Retinal pigment epithelial cell (primary cell): ENCODE measurements around the gene NBEA.
"Not testable (repeated sequence)": the region's sequence is repeated elsewhere in the genome, so short reads cannot be mapped to it uniquely, and the experiment has no call there.

Experiments used
- DNase-seq: peaks from one replicate; pipeline ENCODE4 v3.0.0-alpha.2; 2010; ENCODE audit warnings: low read depth
- H3K4me3 ChIP-seq: 2 replicates; pipeline ENCODE4 v1.5.1; 2011; ENCODE audit warnings: mild to moderate bottlenecking, low read length, control low read depth, moderate library complexity
- TF ChIP-seq, protein P1 (sequence below): conservative IDR thresholded peaks from 2 replicates; pipeline ENCODE4 v1.5.1; 2011; ENCODE audit warnings: low read depth, low read length, control low read depth, inconsistent platforms

The NBEA gene

DNA sequence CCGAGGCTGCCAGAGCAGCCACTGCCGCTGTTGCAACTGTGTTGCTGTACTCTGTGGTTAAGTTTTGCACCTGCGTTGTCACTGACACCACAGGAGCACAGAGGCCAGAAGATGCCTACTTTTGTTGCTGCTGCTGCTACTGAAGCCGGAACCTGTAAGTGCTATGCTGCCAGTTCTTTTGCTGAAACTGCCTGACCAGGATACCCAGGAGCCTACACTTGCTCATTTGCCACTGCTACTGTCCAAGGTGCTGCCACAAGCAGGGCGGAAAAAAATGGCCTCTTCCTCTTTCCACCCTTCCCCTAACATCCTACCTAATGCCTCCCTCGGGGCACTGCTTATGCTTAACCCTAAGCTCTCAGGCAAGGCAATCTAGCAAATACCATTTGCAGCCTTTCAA lies 29.0 kb upstream of the NBEA start:
- DNase-seq = peak; percentile 14
- TF ChIP-seq, protein P1, sequence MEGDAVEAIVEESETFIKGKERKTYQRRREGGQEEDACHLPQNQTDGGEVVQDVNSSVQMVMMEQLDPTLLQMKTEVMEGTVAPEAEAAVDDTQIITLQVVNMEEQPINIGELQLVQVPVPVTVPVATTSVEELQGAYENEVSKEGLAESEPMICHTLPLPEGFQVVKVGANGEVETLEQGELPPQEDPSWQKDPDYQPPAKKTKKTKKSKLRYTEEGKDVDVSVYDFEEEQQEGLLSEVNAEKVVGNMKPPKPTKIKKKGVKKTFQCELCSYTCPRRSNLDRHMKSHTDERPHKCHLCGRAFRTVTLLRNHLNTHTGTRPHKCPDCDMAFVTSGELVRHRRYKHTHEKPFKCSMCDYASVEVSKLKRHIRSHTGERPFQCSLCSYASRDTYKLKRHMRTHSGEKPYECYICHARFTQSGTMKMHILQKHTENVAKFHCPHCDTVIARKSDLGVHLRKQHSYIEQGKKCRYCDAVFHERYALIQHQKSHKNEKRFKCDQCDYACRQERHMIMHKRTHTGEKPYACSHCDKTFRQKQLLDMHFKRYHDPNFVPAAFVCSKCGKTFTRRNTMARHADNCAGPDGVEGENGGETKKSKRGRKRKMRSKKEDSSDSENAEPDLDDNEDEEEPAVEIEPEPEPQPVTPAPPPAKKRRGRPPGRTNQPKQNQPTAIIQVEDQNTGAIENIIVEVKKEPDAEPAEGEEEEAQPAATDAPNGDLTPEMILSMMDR = no peak

DNA sequence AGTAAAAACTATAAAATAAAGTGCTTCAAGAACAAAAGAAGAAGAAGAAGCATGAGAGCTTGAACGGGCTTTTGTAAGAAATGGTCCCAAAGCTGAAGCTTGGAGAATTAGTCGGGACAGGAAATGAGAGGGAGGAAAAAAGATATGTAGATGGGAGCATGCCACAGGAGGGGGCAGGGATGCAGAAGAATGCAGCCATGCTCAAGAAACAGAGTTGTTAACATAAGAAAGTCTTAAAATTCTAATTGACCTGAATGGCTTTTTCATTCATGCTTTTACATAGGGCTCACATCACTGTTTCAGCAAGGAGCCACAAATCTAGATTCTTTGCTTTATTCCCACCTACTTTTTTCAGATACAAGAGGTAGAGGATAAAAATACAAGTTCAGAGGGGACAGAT lies 27.7 kb upstream of the NBEA start:
- TF ChIP-seq, protein P1 = no peak
- no peak for DNase-seq

More for the DNA sequence above, 29.0 kb upstream of the NBEA start:
- H3K4me3 ChIP-seq = no peak overlapping the region

DNA sequence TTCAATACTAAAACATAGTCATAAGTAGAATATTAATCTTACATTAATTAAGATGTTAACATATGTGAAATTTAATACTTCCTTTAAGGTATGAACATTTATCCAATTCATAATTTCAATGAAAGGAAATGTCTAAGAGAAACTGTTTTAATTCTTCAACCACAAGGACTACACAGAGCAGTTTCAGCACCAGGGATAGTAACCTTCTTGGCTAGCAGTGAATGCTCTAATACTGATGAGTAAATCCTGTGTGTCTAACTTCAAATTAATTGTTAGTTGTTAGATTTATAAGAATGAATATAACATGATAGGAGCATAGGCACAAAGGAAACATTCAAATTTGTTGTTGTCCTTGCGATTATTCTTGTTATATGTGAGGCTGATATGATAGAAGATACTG lies 15.6 kb upstream of the NBEA start:
- TF ChIP-seq, protein P1 = no peak
- no peak overlapping the region for H3K4me3 ChIP-seq
- no peak for DNase-seq

More for the DNA sequence above, 27.7 kb upstream of the NBEA start:
- no peak overlapping the region for H3K4me3 ChIP-seq

DNA sequence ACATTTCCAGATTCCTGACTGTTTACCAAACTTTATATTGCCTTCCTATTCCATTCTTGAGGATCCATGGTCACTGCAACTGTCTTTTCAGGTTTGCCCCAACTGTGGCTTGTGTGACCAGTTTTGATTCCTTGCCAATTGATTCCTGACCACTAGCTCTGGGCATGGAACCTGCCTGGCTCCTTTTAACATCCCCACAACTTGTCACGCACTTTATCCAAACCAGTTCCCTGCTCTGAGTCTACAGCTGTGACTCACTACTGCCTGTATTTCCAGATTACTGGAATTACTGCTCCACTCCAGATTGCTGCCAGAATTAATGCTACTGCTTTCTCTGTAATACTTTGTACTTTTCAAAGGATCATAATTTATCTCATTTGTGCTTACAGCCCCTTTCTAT lies 13.4 kb upstream of the NBEA start:
- DNase-seq, H3K4me3 ChIP-seq: not testable (repeated sequence)

DNA sequence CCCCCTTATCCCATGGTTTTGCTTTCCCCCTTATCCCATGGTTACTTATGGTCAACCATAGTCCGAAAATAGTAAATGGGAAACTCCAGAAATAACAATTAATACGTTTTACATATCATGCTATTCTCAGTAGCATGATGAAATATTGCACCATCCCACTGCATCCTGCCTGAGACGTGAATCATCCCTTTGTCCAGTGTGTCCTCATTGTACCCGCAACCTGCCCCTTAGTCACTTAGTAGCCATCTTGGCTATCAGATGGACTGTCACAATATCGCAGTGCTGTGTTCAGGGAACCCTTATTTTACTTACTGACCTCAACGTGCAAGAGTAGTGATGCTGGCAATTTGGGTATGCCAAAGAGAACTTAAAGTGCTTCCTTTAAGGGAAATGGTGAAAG lies 10.5 kb upstream of the NBEA start:
- TF ChIP-seq, protein P1 = no peak
- H3K4me3 ChIP-seq = no peak overlapping the region
- no peak for DNase-seq

DNA sequence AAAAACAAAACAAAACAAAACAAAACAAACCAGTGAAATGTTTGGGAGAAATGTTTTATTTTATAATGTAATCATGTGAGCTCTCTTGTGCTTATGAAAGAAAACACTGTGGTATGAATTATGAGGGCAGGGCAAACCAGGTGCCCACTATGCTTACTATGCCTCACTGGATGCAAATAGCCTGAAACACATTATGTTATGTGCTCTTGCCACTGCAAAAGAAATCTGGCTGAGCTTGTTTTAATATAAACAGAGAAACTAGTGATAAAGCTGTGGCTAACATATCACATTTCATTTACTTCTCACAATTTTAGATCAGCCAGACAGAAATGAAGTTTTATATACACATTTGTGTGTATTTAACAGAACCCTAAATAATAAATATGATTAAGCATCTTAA lies 8.7 kb upstream of the NBEA start:
- DNase-seq = no peak
- TF ChIP-seq, protein P1 = no peak
- no peak overlapping the region for H3K4me3 ChIP-seq

DNA sequence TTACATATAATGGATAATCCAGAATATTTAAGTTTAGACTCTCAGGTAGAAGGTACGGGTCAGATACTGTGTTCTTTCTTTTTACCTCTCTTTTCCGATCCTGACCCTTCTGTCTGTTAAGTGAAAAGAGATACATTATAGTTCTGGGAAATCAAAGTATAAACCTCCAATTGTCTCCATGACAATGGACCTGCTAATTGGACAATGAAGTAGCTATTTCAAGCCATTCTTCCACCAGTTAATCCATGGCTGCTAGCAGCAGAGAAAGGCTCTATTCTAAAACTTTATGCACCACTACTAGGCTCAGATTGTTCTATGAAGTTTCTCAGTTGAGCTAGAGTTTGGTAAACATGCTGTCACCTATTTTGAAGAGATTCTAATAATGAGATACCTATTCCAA lies 8.3 kb upstream of the NBEA start:
- TF ChIP-seq, protein P1 = no peak
- no peak overlapping the region for H3K4me3 ChIP-seq
- DNase-seq = no peak

DNA sequence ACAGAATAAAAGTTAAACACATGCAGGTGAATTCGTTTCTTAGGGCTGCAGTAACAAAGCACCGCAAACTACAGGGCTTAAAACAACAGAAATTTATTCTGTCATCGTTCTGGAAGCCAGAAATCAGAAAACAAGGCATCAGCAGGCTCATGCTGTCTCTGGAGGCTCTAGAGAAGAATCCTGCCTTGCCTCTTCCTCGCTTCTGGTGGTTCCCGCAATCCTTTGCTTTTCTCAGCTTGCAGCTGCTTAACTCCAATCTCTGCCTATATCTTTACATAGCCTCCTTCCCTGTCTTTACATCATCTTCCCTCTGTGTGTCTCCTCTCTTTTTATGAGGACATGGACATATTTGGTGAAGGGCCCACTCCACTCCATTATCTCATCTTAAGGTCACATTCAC lies 6.2 kb upstream of the NBEA start:
- H3K4me3 ChIP-seq = no peak overlapping the region
- no peak for DNase-seq
- TF ChIP-seq, protein P1 = no peak
